Sigmoid colon (tissue), 7 donors: ENCODE measurements around the gene TTC6. TPM values are rescaled to one million over a fixed set of nuclear protein-coding genes. Genes with fewer than 3 reads are reported as not detected.

Experiments used
- DNase-seq: peaks from one replicate; pipeline ENCODE4 v3.0.0-alpha.2; 2019
- H3K27ac ChIP-seq, 4 donors: fragments of 200-600 bp; sonication (generic); one replicate each; pipeline ENCODE4 v1.5.1; 2016 to 2019; ENCODE audit warnings: mild to moderate bottlenecking in 1 of 4
- H3K27me3 ChIP-seq, 3 donors: fragments of 200-600 bp; sonication (generic); one replicate each; pipeline ENCODE4 v1.5.1; 2019; ENCODE audit warnings: mild to moderate bottlenecking in 1 of 3
- H3K36me3 ChIP-seq, 4 donors: fragments of 200-600 bp; sonication (generic); one replicate each; pipeline ENCODE4 v1.5.1; 2016 to 2019
- H3K4me1 ChIP-seq, 4 donors: fragments of 200-600 bp; sonication (generic); one replicate each; pipeline ENCODE4 v1.5.1; 2017 to 2019
- H3K4me3 ChIP-seq, 4 donors: fragments of 200-600 bp; sonication (generic); one replicate each; pipeline ENCODE4 v1.5.1; 2017 to 2019; ENCODE audit warnings: mild to moderate bottlenecking in 2 of 4, moderate library complexity in 1 of 4
- H3K9me3 ChIP-seq, 4 donors: fragments of 200-600 bp in 3 of 4; sonication (generic) in 3 of 4; one replicate each; pipeline versions ENCODE4 v1.5.1 to v1.6.1; 2013 to 2019
- CTCF ChIP-seq, 4 experiments: fragments of 450-650 bp in 3 of 4; fragments of 200-600 bp in 1 of 4; IDR thresholded peaks; one replicate each; pipeline ENCODE4 v1.5.1; 2016 to 2019; ENCODE audit warnings: antibody characterized with exemption in 4 of 4, mild to moderate bottlenecking in 3 of 4, moderate library complexity in 2 of 4
- EP300 ChIP-seq, 4 donors: sonication (generic); formaldehyde crosslinking; IDR thresholded peaks; one replicate each; pipeline ENCODE4 v1.6.1; 2017; ENCODE audit warnings: antibody characterized with exemption in 4 of 4
- POLR2A ChIP-seq, 2 donors: fragments of 450-650 bp; IDR thresholded peaks; one replicate each; pipeline ENCODE4 v1.6.1; 2016; ENCODE audit warnings: antibody characterized with exemption in 2 of 2, mild to moderate bottlenecking in 2 of 2, moderate library complexity in 2 of 2
- POLR2AphosphoS5 ChIP-seq, 4 donors: sonication (generic); formaldehyde crosslinking; IDR thresholded peaks; one replicate each; pipeline ENCODE4 v1.6.1; 2017; ENCODE audit warnings: antibody characterized with exemption in 4 of 4
- WGBS, 2 donors: extraction: QIAGEN DNeasy Blood & Tissue Kit; methylation state at CpG; one replicate each; pipeline ENCODE4 v1.1.7; 2013; 5-methylcytosine and 5-hydroxymethylcytosine counted together
- intact Hi-C: fragments of 100-400 bp; cut with DNase I; formaldehyde crosslinking; loops from one replicate; pipeline ENCODE4 v1.15.1; 2023
- polyA plus RNA-seq, 3 donors: library from polyadenylated mRNA; stranded (reverse); fragments of 200-250 nt; gene quantifications; one replicate each; pipeline ENCODE4 v1.2.3, GENCODE V29; 2013
- total RNA-seq, 4 donors: library from RNA; depleted of rRNA; stranded (reverse); fragments of >200 nt; gene quantifications; one replicate each; pipeline ENCODE4 v1.1.0, GENCODE V29; 2016
- donor health status: healthy with polysubstance abuse.
- donor health status: Bipolar disorder and iron deficiency.
- donor health status: healthy.

The TTC6 gene
- total and polyA plus RNA-seq, 7 donors = 0.23 to 1.1 TPM; not detected in 5

- Histone ChIP-seq H3K9me3 (no peaks in the 10 kb centered on the region), H3K4me3 (no peak overlapping the region), H3K27ac (no peak overlapping the region), H3K4me1 (peaks cover 0 to 28% (median 26%) of the 10 kb centered on the region in 4 donors), H3K27me3 (peaks cover 49 to 90% (median 79%) of the 10 kb centered on the region in 3 donors), H3K36me3 (no peaks in the 10 kb centered on the region)
- TF ChIP-seq EP300 (IDR thresholded peaks at IDR 0.05) (no peak), POLR2A (IDR thresholded peaks at IDR 0.05) (no peak), POLR2AphosphoS5 (IDR thresholded peaks at IDR 0.05) (no peak), CTCF (IDR thresholded peaks at IDR 0.05) (no peak)
- intact Hi-C loops = loop anchor here (10.0 kb wide), 1 partner anchor 290 kb away; no protein-coding TSS in a partner anchor
- 5 to 8% methylated on average over 23 of the region's 23 CpGs for WGBS, 2 donors
- DNase-seq = no peak
These were observed 10.3 kb upstream of the TTC6 start for GRCh38 chr14:37585101-37585511.

GRCh38 chr14:37585971-37586796 lies 9.2 kb upstream of the TTC6 start:
- Histone ChIP-seq H3K4me1 (peaks cover 0 to 28% (median 26%) of the 10 kb centered on the region in 4 donors), H3K36me3 (no peaks in the 10 kb centered on the region), H3K9me3 (no peaks in the 10 kb centered on the region), H3K27me3 (peaks cover 54 to 98% (median 90%) of the 10 kb centered on the region in 3 donors), H3K4me3 (no peak overlapping the region), H3K27ac (no peak overlapping the region)
- TF ChIP-seq EP300 (IDR thresholded peaks at IDR 0.05) = no peak
- TF ChIP-seq POLR2A (IDR thresholded peaks at IDR 0.05) = no peak
- TF ChIP-seq POLR2AphosphoS5 (IDR thresholded peaks at IDR 0.05) = no peak
- TF ChIP-seq CTCF (IDR thresholded peaks at IDR 0.05) = no peak
- intact Hi-C loops = loop anchor here (10.0 kb wide), 1 partner anchor 289 kb away; no protein-coding TSS in a partner anchor
- 3 to 7% methylated on average over 10 of the region's 10 CpGs for WGBS, 2 donors
- DNase-seq = no peak

- Histone ChIP-seq H3K4me1 (peaks cover 0 to 34% (median 28%) of the 10 kb centered on the region in 4 donors), H3K27ac (no peak overlapping the region), H3K4me3 (no peak overlapping the region), H3K36me3 (no peaks in the 10 kb centered on the region), H3K9me3 (no peaks in the 10 kb centered on the region), H3K27me3 (peaks cover 60 to 99% (median 96%) of the 10 kb centered on the region in 3 donors)
- peak in 2 of 4 donors; percentile 50 to 53 for TF ChIP-seq POLR2AphosphoS5 (IDR thresholded peaks at IDR 0.05)
- no peak for TF ChIP-seq CTCF (IDR thresholded peaks at IDR 0.05)
- TF ChIP-seq POLR2A (IDR thresholded peaks at IDR 0.05) = no peak
- intact Hi-C loops = loop anchor here (10.0 kb wide), 1 partner anchor 288 kb away; no protein-coding TSS in a partner anchor
- WGBS, 2 donors = 0 to 1% methylated on average over 1 of the region's 1 CpG
- DNase-seq = no peak
These were observed 8.7 kb upstream of the TTC6 start for GRCh38 chr14:37586797-37587130.

GRCh38 chr14:37587131-37587803 lies 8.2 kb upstream of the TTC6 start:
- TF ChIP-seq POLR2AphosphoS5 (IDR thresholded peaks at IDR 0.05) = peak in 1 of 4 donors; percentile 50
- TF ChIP-seq POLR2A (IDR thresholded peaks at IDR 0.05) = no peak
- Histone ChIP-seq H3K9me3 (no peaks in the 10 kb centered on the region), H3K4me1 (peaks cover 0 to 37% (median 30%) of the 10 kb centered on the region in 4 donors), H3K4me3 (no peak overlapping the region), H3K27me3 (peaks cover 65 to 100% (median 99%) of the 10 kb centered on the region in 3 donors), H3K36me3 (no peaks in the 10 kb centered on the region), H3K27ac (no peak overlapping the region)
- no peak for DNase-seq
- 3 to 7% methylated on average over 4 of the region's 4 CpGs for WGBS, 2 donors
- intact Hi-C loops = loop anchor here (10.0 kb wide), 1 partner anchor 288 kb away; no protein-coding TSS in a partner anchor
